ENCODE results near the gene CHI3L1. TPM values are rescaled to one million over a fixed set of nuclear protein-coding genes. Genes with fewer than 3 reads are reported as not detected.

CHI3L1 gene
- total and polyA plus RNA-seq, 2 donors (not counting 1 experiment from before 2014, with no cell fraction given), result 0.15 TPM; not detected in 1

- Histone ChIP-seq H3K9me3 (ENCODE audit: control extremely low read depth in 1 of 3, control insufficient read depth in 2 of 3, insufficient read depth in 1 of 3, low read length in 2 of 3) (no peaks in the 10 kb centered on the region), H3K27me3 (replicated peaks in 1 of 4; ENCODE audit: control extremely low read depth in 1 of 4, control insufficient read depth in 3 of 4, insufficient read depth in 4 of 4, low read length in 3 of 4) (peaks cover 0 to 20% (median 0%) of the 10 kb centered on the region in 4 experiments), H3K4me2 (replicated peaks; ENCODE audit: low read depth, low read length, poor library complexity, severe bottlenecking) (no peak overlapping the region), H3K4me1 (ENCODE audit: control insufficient read depth in 2 of 2, insufficient read depth in 2 of 2, low read length in 2 of 2) (no peaks in the 10 kb centered on the region), H3K36me3 (replicated peaks in 1 of 2; ENCODE audit: control extremely low read depth in 1 of 2, control insufficient read depth in 1 of 2, extremely low read depth in 1 of 2, insufficient read depth in 2 of 2, low read length in 1 of 2) (no peaks in the 10 kb centered on the region), H4K20me1 (ENCODE audit: control insufficient read depth, insufficient read depth, low read length, poor library complexity, severe bottlenecking) (no peaks in the 10 kb centered on the region), H3K27ac (ENCODE audit: low read length in 2 of 2) (no peak overlapping the region), H3K79me2 (ENCODE audit: control insufficient read depth, insufficient read depth, low read length) (no peaks in the 10 kb centered on the region), H2AFZ (ENCODE audit: insufficient read depth, low read depth, low read length, poor library complexity, severe bottlenecking) (no peak overlapping the region), H3K4me3 (ENCODE audit: control extremely low read depth in 1 of 5, extremely low read depth in 1 of 5, insufficient read depth in 1 of 5, low read depth in 2 of 5, low read length in 4 of 5) (no peak overlapping the region), H3K9ac (ENCODE audit: low read length) (no peak overlapping the region)
- Mint-ChIP-seq H3K4me3 (no peak overlapping the region), H3K27me3 (peaks cover 9% of the 10 kb centered on the region), H3K27ac (no peak overlapping the region), H3K9me3 (ENCODE audit: insufficient read depth) (no peaks in the 10 kb centered on the region), H3K4me1 (no peaks in the 10 kb centered on the region)
- intact Hi-C loops (cut with micrococcal nuclease), result loop anchor here (5.0 kb wide), 1 partner anchor 102 kb away; no protein-coding TSS in a partner anchor
- WGBS (ENCODE audit: insufficient coverage), result no CpG with 5 or more reads among the region's 1 CpG
- DNase-seq, result no peak
- ATAC-seq (ENCODE audit: low read depth), result no peak
- POLR2A ChIA-PET, result no interaction called here
- CTCF ChIA-PET, result interaction anchor here (1.0 to 9.5 kb wide), 3 partner anchors 13 to 178 kb away, joined by 4 to 135 read pairs (median 4); no protein-coding TSS in a partner anchor
- TF ChIP-seq, protein P1, sequence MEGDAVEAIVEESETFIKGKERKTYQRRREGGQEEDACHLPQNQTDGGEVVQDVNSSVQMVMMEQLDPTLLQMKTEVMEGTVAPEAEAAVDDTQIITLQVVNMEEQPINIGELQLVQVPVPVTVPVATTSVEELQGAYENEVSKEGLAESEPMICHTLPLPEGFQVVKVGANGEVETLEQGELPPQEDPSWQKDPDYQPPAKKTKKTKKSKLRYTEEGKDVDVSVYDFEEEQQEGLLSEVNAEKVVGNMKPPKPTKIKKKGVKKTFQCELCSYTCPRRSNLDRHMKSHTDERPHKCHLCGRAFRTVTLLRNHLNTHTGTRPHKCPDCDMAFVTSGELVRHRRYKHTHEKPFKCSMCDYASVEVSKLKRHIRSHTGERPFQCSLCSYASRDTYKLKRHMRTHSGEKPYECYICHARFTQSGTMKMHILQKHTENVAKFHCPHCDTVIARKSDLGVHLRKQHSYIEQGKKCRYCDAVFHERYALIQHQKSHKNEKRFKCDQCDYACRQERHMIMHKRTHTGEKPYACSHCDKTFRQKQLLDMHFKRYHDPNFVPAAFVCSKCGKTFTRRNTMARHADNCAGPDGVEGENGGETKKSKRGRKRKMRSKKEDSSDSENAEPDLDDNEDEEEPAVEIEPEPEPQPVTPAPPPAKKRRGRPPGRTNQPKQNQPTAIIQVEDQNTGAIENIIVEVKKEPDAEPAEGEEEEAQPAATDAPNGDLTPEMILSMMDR (IDR thresholded peaks at IDR 0.05), result no peak
- TF ChIP-seq EZH2 (IDR thresholded peaks at IDR 0.05; ENCODE audit: borderline replicate concordance, insufficient read depth, low read depth, low read length, poor library complexity, severe bottlenecking), result no peak
Measured at GRCh38 chr1:203219171-203219570, 32.7 kb upstream of the CHI3L1 start.

- POLR2A ChIA-PET, result no interaction called here
- no peaks in the 10 kb centered on the region for H3K4me1 ChIP-seq (ENCODE audit: control insufficient read depth in 2 of 2, insufficient read depth in 2 of 2, low read length in 2 of 2)
- Mint-ChIP-seq H3K27me3 (peaks cover 9% of the 10 kb centered on the region), H3K27ac (no peak overlapping the region), H3K4me1 (no peaks in the 10 kb centered on the region), H3K9me3 (ENCODE audit: insufficient read depth) (no peaks in the 10 kb centered on the region), H3K4me3 (no peak overlapping the region)
- CTCF ChIA-PET, result interaction anchor here (9.5 kb wide), 1 partner anchor 177 kb away, joined by 135 read pairs; no protein-coding TSS in a partner anchor
- intact Hi-C loops (cut with micrococcal nuclease), result loop anchor here (5.0 kb wide), 1 partner anchor 100 kb away; no protein-coding TSS in a partner anchor
- no peak overlapping the region for H3K4me2 ChIP-seq (replicated peaks; ENCODE audit: low read depth, low read length, poor library complexity, severe bottlenecking)
- no peaks in the 10 kb centered on the region for H4K20me1 ChIP-seq (ENCODE audit: control insufficient read depth, insufficient read depth, low read length, poor library complexity, severe bottlenecking)
- no peak overlapping the region for H3K9ac ChIP-seq (ENCODE audit: low read length)
- H3K27me3 ChIP-seq (replicated peaks in 1 of 4; ENCODE audit: control extremely low read depth in 1 of 4, control insufficient read depth in 3 of 4, insufficient read depth in 4 of 4, low read length in 3 of 4), result peaks cover 0 to 20% (median 0%) of the 10 kb centered on the region in 4 experiments
- H3K9me3 ChIP-seq (ENCODE audit: control extremely low read depth in 1 of 3, control insufficient read depth in 2 of 3, insufficient read depth in 1 of 3, low read length in 2 of 3), result no peaks in the 10 kb centered on the region
- H3K36me3 ChIP-seq (replicated peaks in 1 of 2; ENCODE audit: control extremely low read depth in 1 of 2, control insufficient read depth in 1 of 2, extremely low read depth in 1 of 2, insufficient read depth in 2 of 2, low read length in 1 of 2), result no peaks in the 10 kb centered on the region
- TF ChIP-seq, protein P1 (IDR thresholded peaks at IDR 0.05), result no peak
- TF ChIP-seq EZH2 (IDR thresholded peaks at IDR 0.05; ENCODE audit: borderline replicate concordance, insufficient read depth, low read depth, low read length, poor library complexity, severe bottlenecking), result no peak
- no peaks in the 10 kb centered on the region for H3K79me2 ChIP-seq (ENCODE audit: control insufficient read depth, insufficient read depth, low read length)
- no peak overlapping the region for H3K27ac ChIP-seq (ENCODE audit: low read length in 2 of 2)
- no peak overlapping the region for H2AFZ ChIP-seq (ENCODE audit: insufficient read depth, low read depth, low read length, poor library complexity, severe bottlenecking)
- WGBS (ENCODE audit: insufficient coverage), result 53% methylated on average over 5 of the region's 7 CpGs
- ATAC-seq (ENCODE audit: low read depth) (no peak), DNase-seq (no peak)
- no peak overlapping the region for H3K4me3 ChIP-seq (ENCODE audit: control extremely low read depth in 1 of 5, extremely low read depth in 1 of 5, insufficient read depth in 1 of 5, low read depth in 2 of 5, low read length in 4 of 5)
Measured at GRCh38 chr1:203217668-203218067, 31.2 kb upstream of the CHI3L1 start.

Measured in B cell (primary cell).